Fibroblast of the aortic adventitia (primary cell): ENCODE data around the gene NOB1. TPM values are rescaled to one million over a fixed set of nuclear protein-coding genes. Genes with fewer than 3 reads are reported as not detected.

Source experiments
- DNase-seq: peaks from one replicate; pipeline ENCODE4 v3.0.0-alpha.2; 2010; ENCODE audit warnings: low read depth
- H3K4me3 ChIP-seq: 2 replicates; pipeline ENCODE4 v1.5.1; 2011; ENCODE audit warnings: low read depth, mild to moderate bottlenecking, control low read depth, low read length, moderate library complexity
- total RNA-seq: library from RNA; depleted of rRNA; stranded (reverse); fragments of >200 nt; gene quantifications from 2 replicates; pipeline ENCODE4 v1.2.3, GENCODE V29; 2012; ENCODE audit warnings: low replicate concordance
- TF ChIP-seq, protein P1 (sequence below): IDR thresholded peaks from 2 replicates; pipeline ENCODE4 v1.5.1; 2011; ENCODE audit warnings: mild to moderate bottlenecking, low read length, control low read depth, inconsistent platforms; ENCODE audit not compliant: insufficient read depth

The NOB1 gene
- 27.0 and 35.8 TPM in 2 replicates for total RNA-seq

DNA sequence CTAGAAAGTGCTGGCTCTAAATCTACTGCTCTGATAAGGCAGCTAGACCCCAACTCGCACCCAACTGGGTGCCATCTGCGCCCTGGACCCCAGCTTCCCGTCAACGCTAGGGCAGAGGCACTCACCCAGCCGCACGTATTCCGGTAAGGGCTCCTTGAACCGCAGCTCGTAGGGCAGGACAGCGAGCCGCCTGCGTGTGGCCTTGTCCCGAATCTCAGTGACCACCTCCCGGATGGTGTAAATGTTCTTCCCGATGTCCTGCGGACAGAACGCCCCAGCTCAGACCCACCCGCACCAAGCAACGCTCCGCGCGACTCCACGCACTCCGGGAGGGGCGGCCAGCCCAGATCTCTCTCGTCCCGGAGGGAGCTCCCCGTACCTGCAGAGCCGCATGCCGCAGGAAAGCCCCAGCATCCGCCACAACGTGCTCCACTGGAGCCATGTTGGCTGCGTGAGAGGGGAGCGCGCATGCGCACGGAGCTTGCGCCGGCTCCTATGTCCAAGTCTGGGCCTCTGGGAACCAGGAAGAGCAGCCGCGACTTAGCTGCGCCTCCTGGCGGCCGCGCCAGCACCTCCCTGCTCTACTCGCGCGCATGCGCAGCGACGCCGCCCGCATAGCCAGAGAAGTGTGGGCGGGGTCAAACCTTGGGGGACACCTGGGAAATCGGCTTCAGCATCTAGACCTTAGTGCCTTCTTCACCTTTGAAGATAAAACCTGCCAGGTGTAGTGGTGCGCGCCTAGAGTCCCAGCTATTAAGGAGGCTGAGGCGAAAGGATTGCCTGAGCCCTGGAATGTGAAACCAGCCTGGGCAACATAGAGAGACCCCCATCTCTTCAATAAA is at the start of gene NOB1:
NOB1 (minus strand) TSS at position 458 of the 842 bp plus-strand sequence; CDS start at position 442, 16 bp downstream.
- TF ChIP-seq, protein P1, sequence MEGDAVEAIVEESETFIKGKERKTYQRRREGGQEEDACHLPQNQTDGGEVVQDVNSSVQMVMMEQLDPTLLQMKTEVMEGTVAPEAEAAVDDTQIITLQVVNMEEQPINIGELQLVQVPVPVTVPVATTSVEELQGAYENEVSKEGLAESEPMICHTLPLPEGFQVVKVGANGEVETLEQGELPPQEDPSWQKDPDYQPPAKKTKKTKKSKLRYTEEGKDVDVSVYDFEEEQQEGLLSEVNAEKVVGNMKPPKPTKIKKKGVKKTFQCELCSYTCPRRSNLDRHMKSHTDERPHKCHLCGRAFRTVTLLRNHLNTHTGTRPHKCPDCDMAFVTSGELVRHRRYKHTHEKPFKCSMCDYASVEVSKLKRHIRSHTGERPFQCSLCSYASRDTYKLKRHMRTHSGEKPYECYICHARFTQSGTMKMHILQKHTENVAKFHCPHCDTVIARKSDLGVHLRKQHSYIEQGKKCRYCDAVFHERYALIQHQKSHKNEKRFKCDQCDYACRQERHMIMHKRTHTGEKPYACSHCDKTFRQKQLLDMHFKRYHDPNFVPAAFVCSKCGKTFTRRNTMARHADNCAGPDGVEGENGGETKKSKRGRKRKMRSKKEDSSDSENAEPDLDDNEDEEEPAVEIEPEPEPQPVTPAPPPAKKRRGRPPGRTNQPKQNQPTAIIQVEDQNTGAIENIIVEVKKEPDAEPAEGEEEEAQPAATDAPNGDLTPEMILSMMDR = peak; percentile 98
- peak within 1 kb of the TSS; percentile 98 for H3K4me3 ChIP-seq
- peak; percentile 97 for DNase-seq

DNA sequence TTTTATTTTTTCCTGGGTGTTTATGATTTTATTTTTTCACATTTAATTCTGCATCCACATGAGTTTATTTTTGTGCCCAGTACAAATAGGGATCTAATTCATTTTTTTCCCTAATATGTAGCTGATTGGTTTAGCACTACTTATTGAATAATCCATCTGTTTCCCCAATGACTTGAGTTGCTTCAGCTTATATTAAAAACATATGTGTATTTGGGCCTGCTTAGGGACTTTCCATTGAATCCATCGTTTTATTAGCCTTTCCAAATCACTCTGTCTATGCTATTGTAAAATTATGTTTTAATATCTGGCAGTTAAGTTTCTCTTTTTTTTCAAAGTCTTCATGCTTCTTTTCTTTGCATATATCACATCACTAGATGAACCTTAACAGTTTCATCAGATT is 49.6 kb upstream of the NOB1 start:
- no peak overlapping the region for H3K4me3 ChIP-seq
- DNase-seq = peak; percentile 35
- TF ChIP-seq, protein P1 = no peak

DNA sequence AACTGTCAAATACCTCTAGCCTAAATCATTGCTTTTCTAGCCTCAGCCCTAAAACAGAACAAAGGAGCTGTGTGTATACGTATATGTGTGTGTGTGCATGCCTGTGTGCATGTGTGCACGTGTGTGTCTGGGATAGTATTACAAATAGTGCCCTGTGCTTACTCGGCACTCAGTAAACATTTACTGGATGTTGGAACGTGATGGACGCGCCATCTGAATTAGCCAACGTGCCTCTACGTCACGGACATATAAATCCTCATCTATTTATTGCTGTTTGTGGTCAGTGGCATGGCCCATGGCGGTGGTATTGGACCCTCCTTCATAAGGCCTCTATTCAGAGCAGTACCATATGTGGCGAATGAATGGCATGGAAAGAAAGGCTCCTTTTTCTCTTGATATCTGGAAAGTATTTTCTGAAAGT is 44.9 kb upstream of the NOB1 start:
- TF ChIP-seq, protein P1 = no peak
- no peak overlapping the region for H3K4me3 ChIP-seq
- no peak for DNase-seq

DNA sequence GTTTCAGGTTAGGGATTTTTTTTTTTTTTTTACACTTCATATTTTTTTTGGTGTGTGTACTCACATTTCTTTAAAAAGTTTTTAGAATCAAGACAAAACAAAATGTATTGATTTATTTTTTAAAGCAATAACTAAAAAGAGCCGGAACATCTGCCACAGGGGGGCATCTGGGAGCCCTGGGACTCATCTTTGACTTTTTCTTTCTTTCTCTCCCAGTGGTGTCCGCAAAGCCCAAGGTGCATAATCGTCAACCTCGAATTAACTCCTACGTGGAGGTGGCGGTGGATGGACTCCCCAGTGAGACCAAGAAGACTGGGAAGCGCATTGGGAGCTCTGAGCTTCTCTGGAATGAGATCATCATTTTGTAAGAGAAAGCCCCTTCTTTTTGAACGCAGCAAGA is 43.7 kb upstream of the NOB1 start:
- no peak overlapping the region for H3K4me3 ChIP-seq
- peak; percentile 30 for DNase-seq
- TF ChIP-seq, protein P1 = peak; percentile 57

DNA sequence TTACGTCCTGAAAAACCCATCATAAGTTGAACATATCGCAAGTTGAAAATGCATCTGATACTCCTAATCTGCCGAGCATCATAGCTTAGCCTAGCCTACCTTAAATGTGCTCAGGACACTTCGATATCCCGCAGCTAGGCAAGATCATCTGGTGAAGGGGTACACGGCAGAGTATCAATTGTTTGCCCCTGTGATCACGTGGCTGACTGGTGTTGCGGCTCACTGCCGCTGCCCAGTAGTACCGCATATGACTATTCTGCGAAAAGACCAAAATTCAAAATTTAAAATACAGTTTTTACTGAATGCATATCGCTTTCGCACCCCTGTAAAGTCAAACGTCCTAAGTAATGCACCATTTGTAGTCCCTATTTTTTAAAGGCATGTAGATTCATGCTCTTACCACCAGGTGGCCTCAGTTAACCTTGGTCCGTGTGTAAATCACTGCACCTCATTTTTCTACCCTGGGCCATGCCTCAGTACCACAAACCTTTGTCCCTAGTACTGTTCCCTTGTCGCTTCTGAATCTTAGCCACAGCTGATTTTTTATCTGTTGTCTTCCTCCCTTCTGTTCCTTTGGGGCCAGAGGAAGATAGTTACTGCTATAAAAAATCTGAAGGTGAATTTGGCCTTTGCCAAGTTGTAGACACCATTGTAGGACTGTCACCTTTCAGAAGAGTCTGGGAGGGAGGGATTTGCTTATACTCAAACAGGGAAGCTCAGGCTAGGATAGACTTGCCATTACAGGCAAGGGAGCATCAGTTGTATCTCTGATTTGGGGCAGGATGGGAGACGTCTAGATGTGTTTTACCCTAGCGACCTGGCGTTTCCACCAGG is 41.8 kb upstream of the NOB1 start:
- peak; percentile 84 for DNase-seq
- H3K4me3 ChIP-seq = no peak overlapping the region
- TF ChIP-seq, protein P1 = peak; percentile 87

DNA sequence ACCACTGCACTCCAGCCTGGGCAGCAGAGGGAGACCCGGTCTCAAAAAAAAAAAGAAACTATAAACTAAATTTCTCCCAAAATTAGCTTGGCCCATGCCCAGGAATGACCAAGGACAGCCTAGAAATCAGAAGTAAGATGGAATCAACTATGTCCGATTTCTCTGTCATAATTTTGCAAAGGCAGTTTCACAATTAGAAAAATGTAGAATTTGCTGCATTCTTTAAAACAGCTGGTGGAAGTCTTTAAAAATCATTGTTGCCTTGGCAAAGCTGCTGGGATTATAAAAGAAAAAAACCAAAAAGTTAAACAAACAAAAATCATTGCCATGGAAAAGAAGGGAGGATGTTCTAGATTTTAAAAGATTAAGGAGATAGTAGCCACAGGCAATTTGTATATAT is 39.8 kb upstream of the NOB1 start:
- H3K4me3 ChIP-seq = no peak overlapping the region
- TF ChIP-seq, protein P1 = no peak
- DNase-seq = no peak
